ENCODE data around the gene ZNRF2.

DNA sequence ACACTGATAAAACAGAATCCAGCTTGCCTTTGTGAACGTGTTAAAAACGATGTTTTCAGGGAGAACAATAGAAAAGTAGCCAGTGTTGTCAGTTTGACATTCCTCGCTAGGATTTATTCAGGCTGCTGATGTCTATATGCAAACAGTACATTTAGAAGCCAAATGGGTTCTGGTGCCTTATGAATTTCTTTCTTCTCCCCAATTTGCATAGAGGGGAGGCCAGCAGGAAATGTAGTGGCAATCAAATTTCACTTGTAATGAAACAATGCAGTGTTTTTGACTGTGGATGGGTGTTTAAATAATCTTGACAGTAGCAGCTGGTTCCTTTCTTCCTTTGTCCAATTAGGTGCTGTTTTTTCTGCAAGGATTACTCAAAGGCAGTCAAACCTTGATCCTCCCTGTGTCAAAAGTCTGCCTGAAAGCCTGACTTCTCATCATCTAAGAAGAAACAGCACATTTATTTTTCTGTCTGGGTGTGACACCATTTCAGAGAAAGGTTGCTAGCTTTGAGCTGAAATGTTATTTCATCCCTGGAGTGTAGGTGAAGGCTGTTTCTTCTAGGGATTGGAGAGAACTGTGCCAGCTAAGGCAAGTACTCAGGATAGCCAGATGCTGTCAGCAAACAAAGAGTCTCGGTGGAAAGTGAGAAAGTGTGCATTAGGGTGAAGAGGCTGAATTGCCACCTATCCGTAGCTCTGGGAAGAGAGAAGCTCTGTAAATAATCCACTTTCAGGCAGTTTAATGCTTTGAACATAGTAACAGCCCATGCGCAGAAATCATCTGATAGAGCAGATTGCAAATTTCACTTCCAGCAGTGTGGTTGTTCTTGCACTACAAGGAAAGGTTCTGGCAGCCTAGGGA, 36.6 kb upstream of the ZNRF2 start:
- TF ChIP-seq CTCF (IDR thresholded peaks at IDR 0.05) (no peak), POLR2AphosphoS5 (IDR thresholded peaks at IDR 0.05) (no peak), EP300 (IDR thresholded peaks at IDR 0.05) (no peak)
